Breast epithelium (tissue), 3 donors: Measurements from ENCODE around the gene REX1BD.

Source experiments
- POLR2A ChIP-seq: fragments of 450-650 bp; IDR thresholded peaks from one replicate; pipeline ENCODE4 v1.6.1; 2016; ENCODE audit warnings: antibody characterized with exemption, mild to moderate bottlenecking, moderate library complexity
- POLR2AphosphoS5 ChIP-seq, 3 donors: sonication (generic); formaldehyde crosslinking; IDR thresholded peaks; one replicate each; pipeline ENCODE4 v1.6.1; 2017; ENCODE audit warnings: antibody characterized with exemption in 3 of 3
- TF ChIP-seq, protein P1 (sequence below), 3 donors: fragments of 450-650 bp; IDR thresholded peaks; one replicate each; pipeline ENCODE4 v1.5.1; 2016 to 2017; ENCODE audit warnings: antibody characterized with exemption in 3 of 3, mild to moderate bottlenecking in 3 of 3, moderate library complexity in 3 of 3

DNA sequence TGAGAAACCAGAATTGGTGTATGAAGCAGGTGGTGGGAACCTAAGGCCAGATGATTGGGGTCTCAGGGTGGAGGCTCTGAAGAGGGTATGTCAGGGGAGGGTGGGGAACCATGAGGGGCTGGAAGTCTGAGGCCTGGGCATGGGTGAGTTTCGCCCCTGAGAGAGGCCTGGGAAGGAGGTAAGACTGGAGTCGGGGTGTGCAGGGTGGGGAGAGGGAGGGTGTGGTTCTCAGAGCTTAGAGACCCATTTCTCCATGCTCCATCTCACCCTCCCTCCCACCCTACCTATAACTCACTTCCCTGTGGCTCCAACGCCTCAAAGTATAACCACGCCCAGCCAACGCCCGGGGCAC lies 47.2 kb downstream of the REX1BD start:
- no peak for TF ChIP-seq POLR2A
- TF ChIP-seq POLR2AphosphoS5 (IDR thresholded peaks at IDR 0.05): no peak
- TF ChIP-seq, protein P1, sequence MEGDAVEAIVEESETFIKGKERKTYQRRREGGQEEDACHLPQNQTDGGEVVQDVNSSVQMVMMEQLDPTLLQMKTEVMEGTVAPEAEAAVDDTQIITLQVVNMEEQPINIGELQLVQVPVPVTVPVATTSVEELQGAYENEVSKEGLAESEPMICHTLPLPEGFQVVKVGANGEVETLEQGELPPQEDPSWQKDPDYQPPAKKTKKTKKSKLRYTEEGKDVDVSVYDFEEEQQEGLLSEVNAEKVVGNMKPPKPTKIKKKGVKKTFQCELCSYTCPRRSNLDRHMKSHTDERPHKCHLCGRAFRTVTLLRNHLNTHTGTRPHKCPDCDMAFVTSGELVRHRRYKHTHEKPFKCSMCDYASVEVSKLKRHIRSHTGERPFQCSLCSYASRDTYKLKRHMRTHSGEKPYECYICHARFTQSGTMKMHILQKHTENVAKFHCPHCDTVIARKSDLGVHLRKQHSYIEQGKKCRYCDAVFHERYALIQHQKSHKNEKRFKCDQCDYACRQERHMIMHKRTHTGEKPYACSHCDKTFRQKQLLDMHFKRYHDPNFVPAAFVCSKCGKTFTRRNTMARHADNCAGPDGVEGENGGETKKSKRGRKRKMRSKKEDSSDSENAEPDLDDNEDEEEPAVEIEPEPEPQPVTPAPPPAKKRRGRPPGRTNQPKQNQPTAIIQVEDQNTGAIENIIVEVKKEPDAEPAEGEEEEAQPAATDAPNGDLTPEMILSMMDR (IDR thresholded peaks at IDR 0.05): no peak
